Activated T-helper 1 cell treated with anti-CD3 and anti-CD28 coated beads, Interleukin-12 subunit alpha, Interleukin-12 subunit beta, Interleukin-2, Interleukin-4 antibody, amounts not matched to agents 30 ng/mL and 10 ng/mL and 1 ng/mL, durations not matched to agents 14 hours and 24 hours and 36 hours (primary cell): ENCODE results near the gene JAZF1. TPM values are rescaled to one million over a fixed set of nuclear protein-coding genes. Genes with fewer than 3 reads are reported as not detected.

ENCODE experiments used
- DNase-seq: peaks from one replicate; pipeline ENCODE4 v3.0.0; 2021; ENCODE audit warnings: low spot score
- H3K27ac Mint-ChIP-seq: one replicate; pipeline ENCODE4 v1.8.0; 2021; ENCODE audit warnings: mild to moderate bottlenecking, mixed read lengths
- H3K27me3 Mint-ChIP-seq: one replicate; pipeline ENCODE4 v1.8.0; 2022; ENCODE audit warnings: mild to moderate bottlenecking, moderate library complexity, mixed read lengths; ENCODE audit not compliant: insufficient read depth
- H3K36me3 Mint-ChIP-seq: one replicate; pipeline ENCODE4 v1.8.0; 2021; ENCODE audit warnings: low read depth, mixed read lengths
- H3K4me1 Mint-ChIP-seq: one replicate; pipeline ENCODE4 v1.8.0; 2021; ENCODE audit warnings: low read depth, mixed read lengths
- H3K4me3 Mint-ChIP-seq: one replicate; pipeline ENCODE4 v1.8.0; 2021; ENCODE audit warnings: mild to moderate bottlenecking, moderate library complexity, mixed read lengths
- H3K9me3 Mint-ChIP-seq: one replicate; pipeline ENCODE4 v1.8.0; 2021; ENCODE audit warnings: mixed read lengths
- intact Hi-C: fragments of 100-400 bp; cut with micrococcal nuclease; formaldehyde crosslinking; loops from one replicate; pipeline ENCODE4 v1.15.1; 2024
- total RNA-seq: library from RNA; stranded (reverse); gene quantifications from 2 replicates; pipeline ENCODE4 v1.2.3, GENCODE V29; 2022

Gene JAZF1
- total RNA-seq, 1 donor from 2014 or later, result 9.8 TPM

- H3K27ac Mint-ChIP-seq, result no peak overlapping the region
- H3K9me3 Mint-ChIP-seq, result no peaks in the 10 kb centered on the region
- no peaks in the 10 kb centered on the region for H3K4me1 Mint-ChIP-seq
- no peak overlapping the region for H3K4me3 Mint-ChIP-seq
- peaks cover 2% of the 10 kb centered on the region for H3K27me3 Mint-ChIP-seq
- no peak for DNase-seq
- H3K36me3 Mint-ChIP-seq, result no peaks in the 10 kb centered on the region
- intact Hi-C loops, result no loop called here
Observed at GRCh38 chr7:28104041-28104541, 76.5 kb downstream of the JAZF1 start.

GRCh38 chr7:28102797-28103196, 77.8 kb downstream of the JAZF1 start:
- Mint-ChIP-seq H3K27me3 (peaks cover 10% of the 10 kb centered on the region), H3K9me3 (no peaks in the 10 kb centered on the region), H3K4me1 (no peaks in the 10 kb centered on the region), H3K4me3 (no peak overlapping the region), H3K27ac (no peak overlapping the region), H3K36me3 (no peaks in the 10 kb centered on the region)
- DNase-seq, result no peak
- intact Hi-C loops, result no loop called here

DNA sequence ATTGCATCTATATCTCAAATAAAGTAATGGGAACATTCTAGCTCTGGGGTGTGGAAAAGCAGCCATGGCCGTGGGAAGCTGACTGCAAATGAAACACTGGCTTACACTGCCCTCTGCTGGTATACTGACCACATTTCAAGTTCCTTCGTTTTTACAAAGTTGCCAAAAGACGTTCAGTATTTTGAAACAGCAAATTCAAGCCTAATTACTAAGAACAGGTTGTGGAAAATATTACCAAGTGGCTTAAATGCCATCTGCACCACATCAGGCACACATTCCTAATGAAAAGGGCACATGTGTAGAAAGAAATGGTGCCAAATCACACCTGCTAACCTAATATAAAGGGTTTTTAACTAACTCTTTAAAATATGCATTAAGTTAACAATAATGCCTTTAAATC, 83.9 kb downstream of the JAZF1 start:
- no peaks in the 10 kb centered on the region for H3K4me1 Mint-ChIP-seq
- intact Hi-C loops, result loop anchor here (1.0 to 10.0 kb wide), 2 partner anchors 172 to 900 kb away; no protein-coding TSS in a partner anchor
- H3K27ac Mint-ChIP-seq, result no peak overlapping the region
- H3K4me3 Mint-ChIP-seq, result no peak overlapping the region
- no peak for DNase-seq
- peaks cover 10% of the 10 kb centered on the region for H3K27me3 Mint-ChIP-seq
- no peaks in the 10 kb centered on the region for H3K9me3 Mint-ChIP-seq
- H3K36me3 Mint-ChIP-seq, result no peaks in the 10 kb centered on the region

GRCh38 chr7:28095231-28095630, 85.4 kb downstream of the JAZF1 start:
- Mint-ChIP-seq H3K9me3 (no peaks in the 10 kb centered on the region), H3K4me1 (no peaks in the 10 kb centered on the region), H3K27me3 (peaks cover 10% of the 10 kb centered on the region), H3K36me3 (no peaks in the 10 kb centered on the region), H3K4me3 (no peak overlapping the region), H3K27ac (no peak overlapping the region)
- DNase-seq, result no peak
- intact Hi-C loops, result loop anchor here (10.0 kb wide), 1 partner anchor 170 kb away; no protein-coding TSS in a partner anchor

- H3K27me3 Mint-ChIP-seq, result peaks cover 5% of the 10 kb centered on the region
- no peak overlapping the region for H3K4me3 Mint-ChIP-seq
- no peaks in the 10 kb centered on the region for H3K4me1 Mint-ChIP-seq
- H3K36me3 Mint-ChIP-seq, result no peaks in the 10 kb centered on the region
- H3K27ac Mint-ChIP-seq, result no peak overlapping the region
- H3K9me3 Mint-ChIP-seq, result no peaks in the 10 kb centered on the region
- peak; percentile 14 for DNase-seq
- intact Hi-C loops, result loop anchor here (10.0 kb wide), 1 partner anchor 169 kb away; no protein-coding TSS in a partner anchor
Observed at GRCh38 chr7:28093623-28094232, 86.9 kb downstream of the JAZF1 start.

GRCh38 chr7:28091190-28091589, 89.4 kb downstream of the JAZF1 start:
- Mint-ChIP-seq H3K9me3 (no peaks in the 10 kb centered on the region), H3K4me1 (no peaks in the 10 kb centered on the region), H3K36me3 (no peaks in the 10 kb centered on the region), H3K27ac (no peak overlapping the region), H3K27me3 (no peaks in the 10 kb centered on the region), H3K4me3 (no peak overlapping the region)
- intact Hi-C loops, result loop anchor here (10.0 kb wide), 1 partner anchor 166 kb away; no protein-coding TSS in a partner anchor
- DNase-seq, result no peak

DNA sequence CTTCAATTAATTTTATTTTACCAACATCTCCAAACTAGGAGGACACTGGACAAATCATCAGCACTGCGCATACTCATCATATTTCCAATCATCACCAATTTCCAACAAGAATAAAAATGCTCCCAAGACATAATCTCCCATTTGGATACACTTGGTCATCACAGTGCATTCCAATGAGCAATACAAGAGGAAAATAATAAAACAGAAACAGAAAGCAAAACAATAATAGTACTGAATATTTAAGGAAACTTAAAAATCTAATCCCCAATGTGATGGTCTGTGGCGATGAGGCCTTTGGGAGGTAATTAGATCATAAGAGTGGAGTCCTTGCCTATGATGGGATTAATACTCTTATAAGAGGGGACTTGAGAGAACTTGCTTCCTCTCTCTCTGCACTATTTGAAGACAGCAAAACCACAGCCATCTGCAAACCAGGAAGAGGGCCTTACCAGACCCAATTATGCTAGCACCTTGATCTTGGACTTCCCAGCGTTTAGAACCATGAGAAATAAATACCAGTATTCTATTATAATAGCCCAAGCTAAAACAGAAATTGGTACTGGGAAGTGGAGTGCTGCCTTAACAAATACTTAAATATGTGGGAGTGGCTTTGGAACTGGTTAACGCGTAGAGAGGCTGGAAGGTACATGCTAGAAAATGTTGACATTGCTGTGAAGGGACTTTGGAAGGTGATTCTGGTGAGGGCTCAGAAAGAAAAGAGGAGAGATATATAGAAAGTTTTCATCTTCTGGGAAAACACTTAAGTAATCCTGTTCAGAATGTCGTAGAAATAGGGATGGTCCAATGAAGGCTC, 91.5 kb downstream of the JAZF1 start:
- Mint-ChIP-seq H3K36me3 (no peaks in the 10 kb centered on the region), H3K27ac (no peak overlapping the region), H3K27me3 (no peaks in the 10 kb centered on the region), H3K4me3 (no peak overlapping the region), H3K9me3 (no peaks in the 10 kb centered on the region), H3K4me1 (no peaks in the 10 kb centered on the region)
- DNase-seq, result no peak
- intact Hi-C loops, result no loop called here

- H3K27me3 Mint-ChIP-seq, result no peaks in the 10 kb centered on the region
- H3K36me3 Mint-ChIP-seq, result no peaks in the 10 kb centered on the region
- H3K9me3 Mint-ChIP-seq, result no peaks in the 10 kb centered on the region
- DNase-seq, result no peak
- no peak overlapping the region for H3K27ac Mint-ChIP-seq
- no peaks in the 10 kb centered on the region for H3K4me1 Mint-ChIP-seq
- intact Hi-C loops, result no loop called here
- H3K4me3 Mint-ChIP-seq, result no peak overlapping the region
Observed at GRCh38 chr7:28088032-28088431, 92.6 kb downstream of the JAZF1 start.

DNA sequence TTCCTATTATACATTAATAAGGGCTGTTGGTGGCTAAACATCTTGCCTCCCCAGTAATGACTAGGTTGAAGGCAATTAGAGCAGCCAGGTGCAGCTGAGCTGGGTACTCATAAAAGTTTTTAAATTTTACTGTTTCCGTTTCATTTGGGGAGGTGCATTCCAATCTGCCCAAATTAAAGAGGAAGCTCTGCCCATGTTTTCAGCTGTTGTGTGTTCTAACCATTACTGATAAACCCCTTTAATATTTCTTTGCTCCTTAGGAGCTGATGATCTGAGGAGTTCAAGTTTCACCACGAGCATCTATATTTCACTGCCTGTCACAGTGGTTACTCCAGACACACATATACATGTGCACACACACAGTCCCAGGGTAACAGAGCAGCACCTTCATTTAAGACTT, 94.4 kb downstream of the JAZF1 start:
- Mint-ChIP-seq H3K27ac (no peak overlapping the region), H3K4me3 (no peak overlapping the region), H3K4me1 (no peaks in the 10 kb centered on the region), H3K27me3 (no peaks in the 10 kb centered on the region), H3K9me3 (no peaks in the 10 kb centered on the region), H3K36me3 (no peaks in the 10 kb centered on the region)
- no peak for DNase-seq
- intact Hi-C loops, result no loop called here

- Mint-ChIP-seq H3K4me1 (no peaks in the 10 kb centered on the region), H3K9me3 (no peaks in the 10 kb centered on the region), H3K36me3 (no peaks in the 10 kb centered on the region), H3K4me3 (no peak overlapping the region), H3K27me3 (no peaks in the 10 kb centered on the region), H3K27ac (no peak overlapping the region)
- intact Hi-C loops, result no loop called here
- DNase-seq, result no peak
Observed at GRCh38 chr7:28083998-28084985, 96.3 kb downstream of the JAZF1 start.

- Mint-ChIP-seq H3K9me3 (no peaks in the 10 kb centered on the region), H3K36me3 (no peaks in the 10 kb centered on the region), H3K4me3 (no peak overlapping the region), H3K4me1 (no peaks in the 10 kb centered on the region), H3K27ac (no peak overlapping the region), H3K27me3 (no peaks in the 10 kb centered on the region)
- intact Hi-C loops, result no loop called here
- no peak for DNase-seq
Observed at GRCh38 chr7:28083164-28083997, 97.2 kb downstream of the JAZF1 start.

- intact Hi-C loops, result no loop called here
- Mint-ChIP-seq H3K27ac (no peak overlapping the region), H3K4me3 (no peak overlapping the region), H3K27me3 (peaks cover 2% of the 10 kb centered on the region), H3K4me1 (no peaks in the 10 kb centered on the region), H3K36me3 (no peaks in the 10 kb centered on the region), H3K9me3 (no peaks in the 10 kb centered on the region)
- DNase-seq, result no peak
Observed at GRCh38 chr7:28082071-28082470, 98.5 kb downstream of the JAZF1 start.
